MCF 10A (cell line): ENCODE measurements around the gene CD96. TPM values are rescaled to one million over a fixed set of nuclear protein-coding genes. Genes with fewer than 3 reads are reported as not detected.

Source experiments
- BruUV-seq: library from RNA; stranded (reverse); fragments of 400-500 nt; replicated peaks from 2 replicates; lab custom pipeline; 2021; lab: Mats Ljungman, UMichigan
- CTCF ChIA-PET: fragments of 300-600 bp; sonication (Branson Sonifier 250); formaldehyde crosslinking; extraction: SDS; loops from one replicate; lab custom pipeline; 2021; ENCODE audit warnings: antibody characterized with exemption, inconsistent platforms; lab: Yijun Ruan, JAX
- POLR2A ChIA-PET: fragments of 300-600, 350-650 bp; sonication (Branson Sonifier 250); formaldehyde crosslinking; extraction: SDS; loops from one replicate; lab custom pipeline; 2020; ENCODE audit warnings: antibody characterized with exemption, inconsistent platforms; lab: Yijun Ruan, JAX
- DNase-seq: peaks from one replicate; pipeline ENCODE4 v3.0.0-alpha.2; 2018; ENCODE audit not compliant: unreplicated experiment
- H3K27ac Mint-ChIP-seq: one replicate; pipeline ENCODE4 v1.8.0; 2022; ENCODE audit warnings: mild to moderate bottlenecking, low read depth, mixed read lengths; ENCODE audit not compliant: unreplicated experiment
- H3K27me3 Mint-ChIP-seq: one replicate; pipeline ENCODE4 v1.8.0; 2022; ENCODE audit warnings: mixed read lengths; ENCODE audit not compliant: insufficient read depth, unreplicated experiment
- H3K36me3 Mint-ChIP-seq: one replicate; pipeline ENCODE4 v1.8.0; 2022; ENCODE audit warnings: mild to moderate bottlenecking, moderate library complexity, mixed read lengths; ENCODE audit not compliant: insufficient read depth, unreplicated experiment
- H3K4me1 Mint-ChIP-seq: one replicate; pipeline ENCODE4 v1.8.0; 2022; ENCODE audit warnings: mixed read lengths; ENCODE audit not compliant: insufficient read depth, unreplicated experiment
- H3K4me3 Mint-ChIP-seq: one replicate; pipeline ENCODE4 v1.8.0; 2022; ENCODE audit warnings: mild to moderate bottlenecking, moderate library complexity, mixed read lengths; ENCODE audit not compliant: unreplicated experiment
- H3K9me3 Mint-ChIP-seq: one replicate; pipeline ENCODE4 v1.8.0; 2022; ENCODE audit warnings: mixed read lengths; ENCODE audit not compliant: unreplicated experiment
- CTCF ChIP-seq: fragments of 200-600 bp; IDR thresholded peaks from one replicate; pipeline ENCODE4 v1.8.0; 2022; ENCODE audit warnings: antibody characterized with exemption, mild to moderate bottlenecking; ENCODE audit not compliant: unreplicated experiment
- intact Hi-C: fragments of 100-400 bp; cut with micrococcal nuclease; formaldehyde crosslinking; loops from 2 replicates; pipeline ENCODE4 v1.14.1; 2022
- total RNA-seq: library from RNA; stranded (reverse); gene quantifications from 2 replicates; pipeline ENCODE4 v1.2.3, GENCODE V29; 2022

The CD96 gene
- total RNA-seq, 1 experiment from 2014 or later: 0.09 TPM

GRCh38 chr3:111541391-111541790, 606 bp upstream of the CD96 start:
- ChIA-PET POLR2A (no interaction called here), CTCF (no interaction called here)
- intact Hi-C loops: no loop called here
- no peak for DNase-seq
- H3K9me3 Mint-ChIP-seq: no peaks in the 10 kb centered on the region
- no peaks in the 10 kb centered on the region for H3K36me3 Mint-ChIP-seq
- TF ChIP-seq CTCF: no peak
- BruUV-seq: no TSS peak
- H3K4me3 Mint-ChIP-seq: no peak overlapping the region
- H3K27ac Mint-ChIP-seq: no peak overlapping the region
- no peaks in the 10 kb centered on the region for H3K27me3 Mint-ChIP-seq
- peaks cover 15% of the 10 kb centered on the region for H3K4me1 Mint-ChIP-seq

GRCh38 chr3:111542611-111543300, 759 bp downstream of the CD96 start:
- H3K27ac Mint-ChIP-seq: no peak overlapping the region
- POLR2A ChIA-PET: no interaction called here
- DNase-seq: no peak
- intact Hi-C loops: no loop called here
- BruUV-seq: no TSS peak
- no peaks in the 10 kb centered on the region for H3K27me3 Mint-ChIP-seq
- H3K4me1 Mint-ChIP-seq: peaks cover 15% of the 10 kb centered on the region
- H3K9me3 Mint-ChIP-seq: no peaks in the 10 kb centered on the region
- CTCF ChIA-PET: no interaction called here
- H3K4me3 Mint-ChIP-seq: no peak overlapping the region
- H3K36me3 Mint-ChIP-seq: no peaks in the 10 kb centered on the region
- no peak for TF ChIP-seq CTCF

GRCh38 chr3:111545349-111545748, 3.4 kb downstream of the CD96 start:
- DNase-seq: no peak
- no TSS peak for BruUV-seq
- Mint-ChIP-seq H3K9me3 (no peaks in the 10 kb centered on the region), H3K27ac (no peak overlapping the region), H3K4me1 (no peaks in the 10 kb centered on the region), H3K36me3 (no peaks in the 10 kb centered on the region), H3K27me3 (no peaks in the 10 kb centered on the region), H3K4me3 (no peak overlapping the region)
- intact Hi-C loops: no loop called here
- no peak for TF ChIP-seq CTCF
- ChIA-PET POLR2A (interaction anchor here (0.5 kb wide), 1 partner anchor 40 kb away, joined by 4 read pairs; no protein-coding TSS in a partner anchor), CTCF (interaction anchor here (0.6 to 0.9 kb wide), 2 partner anchors 32 to 1341 kb away, joined by 3 read pairs; no protein-coding TSS in a partner anchor)

GRCh38 chr3:111547631-111548030, 5.6 kb downstream of the CD96 start:
- H3K9me3 Mint-ChIP-seq: no peaks in the 10 kb centered on the region
- TF ChIP-seq CTCF: no peak
- CTCF ChIA-PET: no interaction called here
- no peak overlapping the region for H3K27ac Mint-ChIP-seq
- intact Hi-C loops: no loop called here
- BruUV-seq: no TSS peak
- no peaks in the 10 kb centered on the region for H3K36me3 Mint-ChIP-seq
- POLR2A ChIA-PET: no interaction called here
- no peak for DNase-seq
- H3K4me1 Mint-ChIP-seq: no peaks in the 10 kb centered on the region
- H3K27me3 Mint-ChIP-seq: no peaks in the 10 kb centered on the region
- no peak overlapping the region for H3K4me3 Mint-ChIP-seq
